HG03342 (cell line): Measurements from ENCODE around the gene PTGFRN.

Source experiments
- ATAC-seq: cut with Tn5 transposase; IDR thresholded peaks from one replicate; pipeline ENCODE4 v1.9.1; 2021; ENCODE audit warnings: mild to moderate bottlenecking, moderate library complexity; ENCODE audit not compliant: unreplicated experiment

The PTGFRN gene

DNA sequence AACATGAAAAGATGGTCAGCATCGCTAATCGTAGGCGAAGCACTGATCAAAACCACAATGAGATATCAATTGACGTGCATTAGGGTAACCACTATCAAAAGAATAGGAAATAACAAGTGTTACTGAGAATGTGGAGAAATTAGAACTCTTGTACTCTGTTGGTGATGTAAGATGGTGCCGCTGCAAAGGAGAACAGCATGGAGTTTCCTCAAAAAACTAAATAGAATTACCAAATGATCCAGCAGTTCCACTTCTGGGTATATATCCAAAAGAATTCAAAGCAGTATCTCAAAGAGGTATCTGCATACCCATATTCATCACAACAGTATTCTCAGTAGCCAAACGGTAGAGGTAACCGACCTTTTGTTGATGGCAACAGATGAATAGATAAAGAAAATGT, 83.6 kb downstream of the PTGFRN start:
- ATAC-seq: no peak

DNA sequence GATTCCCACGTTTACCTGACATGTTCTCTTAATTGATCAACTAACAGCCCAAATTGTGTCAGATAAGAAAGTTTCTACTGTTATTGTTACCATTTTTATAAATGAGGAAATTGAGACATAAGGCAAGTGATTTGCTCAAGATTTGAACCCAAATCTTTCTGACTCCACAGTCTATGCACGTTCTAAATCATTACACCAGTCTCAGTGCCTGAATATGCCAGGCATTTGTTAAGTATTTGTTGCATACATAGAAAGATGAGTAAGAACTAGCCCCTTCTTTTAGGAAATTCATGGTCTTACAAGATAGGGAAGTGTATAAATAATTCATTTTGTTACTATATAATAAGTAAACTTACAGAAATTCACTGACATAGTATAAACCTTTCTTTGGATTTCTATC, 84.7 kb downstream of the PTGFRN start:
- no peak for ATAC-seq

DNA sequence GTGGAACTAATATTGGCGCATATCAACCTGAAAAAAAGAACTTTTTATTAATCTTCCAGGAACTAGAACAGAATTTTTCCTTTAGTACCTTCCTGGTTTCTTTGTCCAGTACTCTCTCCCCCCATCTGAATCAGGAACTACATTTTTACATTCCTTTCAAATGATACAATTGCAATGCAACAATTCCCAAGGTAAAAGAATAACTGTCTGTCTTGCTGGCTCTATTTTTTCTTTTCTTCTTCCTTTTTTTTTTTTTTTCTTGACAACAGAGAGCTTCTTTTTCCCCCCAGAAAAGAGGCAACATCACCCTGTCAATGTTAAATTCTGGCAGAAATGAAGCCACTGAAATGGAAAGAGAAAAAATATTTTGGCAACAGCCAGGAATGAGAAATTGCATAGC, 87.3 kb downstream of the PTGFRN start:
- ATAC-seq: no peak

DNA sequence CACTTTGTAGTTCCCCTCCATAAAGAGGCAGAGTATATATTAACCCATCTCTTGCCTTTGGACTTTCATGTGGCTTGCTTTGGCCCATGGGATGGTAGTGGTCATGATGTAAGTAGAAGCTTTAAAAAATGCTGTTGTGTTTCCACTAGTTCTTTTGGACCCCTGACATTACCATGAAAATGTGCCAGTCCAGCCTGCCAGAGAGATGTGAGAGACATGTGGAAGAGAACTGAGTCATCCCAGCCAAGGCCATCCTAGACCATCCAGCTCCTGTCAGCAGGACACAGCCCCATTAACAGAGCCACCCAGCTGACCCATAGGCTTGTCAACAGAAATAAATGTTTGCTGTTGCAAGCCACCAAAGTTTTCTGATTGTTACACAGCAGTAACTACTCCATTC, 87.9 kb downstream of the PTGFRN start:
- no peak for ATAC-seq

DNA sequence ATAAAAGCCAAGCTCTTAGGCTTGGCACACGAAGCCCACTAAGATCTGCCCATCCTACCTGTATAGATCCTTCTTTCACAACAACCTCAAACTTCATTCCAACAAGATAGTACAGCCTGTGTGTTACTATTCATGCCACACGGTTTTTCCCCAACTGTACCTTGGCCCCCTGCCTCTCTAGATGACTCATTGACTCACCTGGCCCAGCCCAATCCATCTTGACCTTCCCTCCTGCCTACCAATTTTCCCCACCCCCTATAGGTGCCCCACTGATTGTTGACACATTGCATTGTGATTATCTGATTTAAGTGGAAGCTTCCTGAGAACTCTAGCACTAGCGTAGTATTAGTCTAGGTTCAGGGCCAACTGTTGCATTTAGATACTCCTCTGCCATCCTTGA, 89.9 kb downstream of the PTGFRN start:
- ATAC-seq: no peak

DNA sequence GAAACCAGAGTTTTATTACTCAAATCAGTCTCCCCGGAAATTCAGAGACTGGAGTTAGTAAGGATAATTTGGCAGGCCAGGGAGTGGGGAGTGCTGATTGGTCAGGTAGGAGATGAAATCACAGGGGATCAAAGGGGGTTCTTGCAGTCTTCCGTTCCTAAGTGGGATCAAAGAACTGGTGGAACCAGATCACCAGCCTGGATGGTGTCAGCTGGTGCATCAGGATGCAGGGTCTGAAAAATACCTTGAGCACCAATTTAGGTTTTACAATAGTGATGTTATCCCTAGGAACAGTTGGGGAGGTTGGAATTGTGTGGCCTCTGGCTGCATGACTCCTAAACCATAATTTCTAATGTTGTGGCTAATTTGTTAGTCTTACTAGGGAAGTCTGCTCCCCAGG, 90.4 kb downstream of the PTGFRN start:
- ATAC-seq: no peak

DNA sequence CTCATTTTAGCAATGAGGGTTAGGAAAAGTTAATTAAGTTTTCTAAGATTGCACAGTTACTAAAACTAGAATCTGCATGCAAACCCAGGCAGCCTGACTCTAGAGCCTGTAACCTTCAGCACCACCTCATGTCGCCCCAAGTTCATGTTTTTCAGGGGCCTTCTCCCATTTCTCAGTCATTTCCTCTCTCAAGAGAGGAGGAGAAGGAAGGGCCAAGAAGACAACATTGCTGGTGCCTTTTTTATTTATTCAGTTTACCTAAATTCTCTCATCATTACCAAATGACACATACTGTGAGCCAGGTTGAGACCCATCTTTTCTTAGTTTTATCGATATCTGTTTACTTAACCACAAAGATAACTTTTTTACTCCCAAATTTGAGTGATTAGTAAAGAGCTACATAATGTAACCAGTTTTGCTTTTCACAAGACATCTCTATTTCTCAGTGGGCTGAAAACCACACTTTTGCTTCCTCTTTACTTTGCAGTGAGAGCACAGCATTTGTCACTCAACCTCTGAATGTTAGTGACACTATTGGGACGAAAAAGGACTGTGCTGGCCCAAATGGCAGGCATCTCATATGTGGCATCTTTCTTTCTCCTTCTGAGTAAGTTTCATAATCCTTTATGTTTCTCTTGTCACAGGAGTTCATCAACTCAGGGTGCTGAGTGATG, 91.7 kb downstream of the PTGFRN start, which contains the start of gene CD101:
TSS of gene CD101 (plus strand) at position 507 of the 674 bp plus-strand sequence. CDS start at position 565, 58 bp downstream.
- ATAC-seq: peak; percentile 93

DNA sequence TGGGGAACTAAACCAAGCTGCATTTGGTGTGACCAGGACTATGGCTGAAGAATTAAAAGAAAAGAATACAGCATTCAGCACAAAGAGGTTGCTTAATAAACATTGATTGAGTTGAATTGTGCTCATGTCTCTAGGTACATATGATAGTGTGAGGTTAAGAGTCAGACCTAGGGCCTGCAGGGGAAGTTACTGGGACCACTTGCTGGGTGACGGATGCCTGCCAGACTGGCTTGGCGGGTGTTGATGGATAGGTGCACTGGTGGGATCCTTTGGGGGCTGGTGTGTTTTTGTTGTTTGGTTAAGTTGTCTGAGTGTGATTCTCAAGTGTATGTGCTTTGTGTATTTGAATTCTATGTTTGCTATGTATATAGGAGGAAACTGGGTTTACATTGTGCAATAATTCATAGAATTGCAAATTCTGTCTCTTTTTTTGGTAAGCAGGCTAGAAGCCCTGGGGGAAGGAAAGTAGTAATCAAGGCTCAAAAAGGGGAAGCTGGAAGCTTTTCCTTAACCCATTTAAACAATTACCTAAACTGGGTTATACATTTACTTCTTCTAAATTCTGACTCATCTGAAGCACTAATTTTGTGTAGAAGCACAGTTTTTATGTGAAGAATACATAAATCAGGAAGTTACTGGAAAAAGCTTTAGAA, 93.6 kb downstream of the PTGFRN start:
- ATAC-seq: no peak

DNA sequence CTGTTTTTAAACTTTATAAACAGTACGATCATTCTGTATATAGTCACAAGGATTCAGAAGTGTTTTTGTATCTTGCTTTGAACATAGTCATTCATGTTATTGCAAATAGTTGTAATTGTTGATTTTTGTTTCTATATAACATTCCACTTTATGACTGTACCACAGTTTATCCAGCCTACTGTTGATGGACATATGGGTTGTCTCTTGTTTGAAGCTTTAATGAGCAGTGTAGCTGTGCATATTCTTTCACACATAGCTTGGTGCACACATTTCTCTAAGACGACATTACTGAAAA, 98.0 kb downstream of the PTGFRN start:
- no peak for ATAC-seq

DNA sequence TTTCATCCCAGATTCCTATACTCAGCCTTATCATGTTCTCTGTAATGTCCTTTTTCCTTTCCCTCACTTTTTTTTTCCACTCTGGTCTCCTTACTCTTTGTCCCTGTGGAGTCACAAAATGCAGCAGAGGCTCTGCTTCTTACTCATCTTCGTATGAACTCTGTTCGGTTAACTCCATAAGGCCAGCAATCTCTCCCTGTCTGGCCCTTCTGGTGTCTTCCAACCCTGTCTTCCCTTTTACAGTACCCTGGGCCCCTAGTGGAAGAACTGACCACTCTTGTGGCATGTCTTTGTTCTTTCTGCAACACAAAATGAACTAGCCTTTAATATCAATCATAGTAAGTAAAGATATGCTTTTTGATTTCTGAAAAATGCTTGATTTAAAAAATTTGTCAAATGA, 98.9 kb downstream of the PTGFRN start:
- ATAC-seq: no peak

DNA sequence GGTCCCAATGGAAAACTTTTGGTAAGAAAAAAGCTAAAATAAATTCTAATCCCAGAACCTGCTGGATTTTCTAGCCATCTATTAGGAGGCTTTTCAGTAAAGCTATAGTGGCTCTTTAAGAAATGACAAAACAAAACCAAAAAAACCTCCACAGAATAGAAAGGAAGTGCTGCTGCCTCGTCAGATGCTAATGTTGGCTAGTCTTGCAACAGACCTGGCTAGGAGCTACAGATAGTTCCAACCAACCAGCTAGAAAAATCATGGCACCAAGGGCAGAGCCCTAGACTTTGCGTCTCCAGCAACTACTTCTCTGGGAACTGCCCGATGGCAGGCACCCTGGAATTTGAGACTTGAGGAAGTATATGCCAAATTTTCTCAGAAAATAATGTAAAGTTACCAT, 99.4 kb downstream of the PTGFRN start:
- ATAC-seq: no peak

DNA sequence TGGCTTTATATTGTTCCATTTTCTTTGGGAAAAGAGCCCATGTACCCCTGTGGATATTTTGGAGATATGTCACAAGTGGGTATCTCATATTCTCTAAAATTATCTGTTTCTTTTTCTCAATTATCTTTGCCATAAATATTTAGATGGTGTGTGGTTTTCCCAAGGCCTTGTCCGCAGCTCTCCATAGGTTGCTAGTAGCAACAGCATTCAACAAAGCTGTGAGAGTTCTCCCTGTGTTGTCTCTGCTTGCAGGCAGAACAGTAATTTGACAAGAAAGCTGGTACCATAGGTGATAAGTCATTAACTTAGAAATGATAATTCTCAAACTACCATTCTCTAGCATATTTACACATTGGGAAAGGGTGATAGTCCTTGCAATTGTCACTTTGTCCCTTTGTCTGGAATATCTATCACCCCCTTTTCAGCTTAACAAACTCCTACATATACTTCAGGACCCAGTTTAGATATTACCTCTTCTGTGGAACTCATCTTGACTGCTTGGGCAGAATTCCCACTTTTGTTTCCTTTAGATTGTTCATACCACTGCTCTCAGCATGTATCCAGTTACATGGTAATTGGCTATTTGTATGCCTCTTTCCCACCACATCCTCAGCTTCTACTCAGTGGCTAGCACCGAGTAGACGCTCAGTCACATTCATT, 100.7 kb downstream of the PTGFRN start:
- ATAC-seq: no peak

DNA sequence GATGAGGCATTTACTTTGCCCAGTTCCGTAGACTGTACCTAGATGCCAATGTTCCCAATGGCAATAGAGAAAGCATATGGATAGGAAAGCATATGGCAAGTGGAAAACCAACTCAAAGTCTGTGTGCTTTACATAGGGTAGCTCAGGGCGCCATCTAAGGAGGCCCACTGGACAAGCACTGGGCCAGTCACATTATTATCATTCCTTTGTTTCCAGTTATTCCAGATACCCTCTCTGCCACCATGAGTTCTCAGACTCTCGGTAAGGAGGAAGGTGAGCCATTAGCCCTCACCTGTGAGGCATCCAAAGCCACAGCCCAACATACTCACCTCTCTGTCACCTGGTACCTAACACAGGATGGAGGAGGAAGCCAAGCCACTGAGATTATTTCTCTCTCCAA, 101.6 kb downstream of the PTGFRN start:
- ATAC-seq: no peak

DNA sequence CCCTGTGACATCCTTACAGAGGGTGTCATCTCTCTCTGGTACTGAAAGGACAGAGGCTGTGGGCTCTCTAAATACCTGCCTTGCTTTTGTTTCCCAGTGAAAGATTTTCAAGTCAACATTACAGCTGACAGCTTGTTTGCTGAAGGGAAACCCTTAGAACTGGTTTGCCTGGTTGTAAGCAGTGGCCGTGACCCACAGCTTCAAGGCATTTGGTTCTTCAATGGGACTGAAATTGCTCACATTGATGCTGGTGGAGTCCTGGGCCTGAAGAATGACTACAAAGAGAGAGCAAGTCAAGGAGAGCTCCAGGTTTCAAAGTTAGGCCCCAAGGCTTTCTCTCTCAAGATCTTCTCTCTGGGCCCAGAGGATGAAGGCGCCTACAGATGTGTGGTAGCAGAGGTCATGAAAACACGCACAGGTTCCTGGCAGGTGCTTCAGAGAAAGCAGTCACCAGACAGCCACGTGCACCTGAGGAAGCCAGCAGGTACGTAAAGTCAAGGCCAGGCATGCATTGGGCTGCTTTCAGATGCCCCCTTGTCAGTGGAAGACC, 103.7 kb downstream of the PTGFRN start:
- no peak for ATAC-seq

DNA sequence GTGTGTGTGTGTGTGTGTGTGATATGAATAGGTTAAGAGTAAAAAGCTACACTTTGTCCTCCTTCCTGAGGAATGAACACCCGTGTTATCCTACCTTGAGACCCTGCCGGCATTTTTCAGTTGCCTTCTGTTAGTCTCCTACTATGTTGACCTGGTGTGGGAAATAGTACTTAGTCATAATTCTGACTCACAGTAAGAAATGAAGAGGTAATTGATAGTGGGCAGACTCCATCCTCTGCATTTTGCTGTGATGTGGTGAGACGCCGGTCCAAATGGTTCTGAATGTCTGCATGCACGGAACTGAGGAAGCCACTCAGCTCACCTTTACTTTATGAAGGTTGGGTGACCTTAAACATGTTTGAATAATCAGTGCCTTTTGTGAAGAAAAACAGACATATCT, 104.5 kb downstream of the PTGFRN start:
- no peak for ATAC-seq

DNA sequence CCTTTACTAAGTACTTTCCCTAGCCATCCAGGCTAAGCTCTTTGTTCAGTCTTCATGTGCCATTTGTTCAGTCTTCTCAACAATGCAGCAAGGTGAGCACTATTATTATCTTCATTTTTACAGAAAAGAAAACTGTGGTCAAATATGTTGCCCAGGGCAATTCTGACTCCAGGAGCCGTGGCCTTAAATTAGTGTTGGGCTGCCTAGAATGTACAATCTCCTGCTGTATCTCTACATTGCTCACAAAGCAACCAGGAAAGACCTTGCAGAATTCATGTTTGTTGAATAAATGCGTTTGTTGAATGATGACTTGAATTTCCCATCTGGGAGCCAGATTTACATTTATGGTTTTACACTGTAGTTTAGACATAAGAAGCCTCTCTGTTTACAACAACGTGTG, 106.0 kb downstream of the PTGFRN start:
- no peak for ATAC-seq

DNA sequence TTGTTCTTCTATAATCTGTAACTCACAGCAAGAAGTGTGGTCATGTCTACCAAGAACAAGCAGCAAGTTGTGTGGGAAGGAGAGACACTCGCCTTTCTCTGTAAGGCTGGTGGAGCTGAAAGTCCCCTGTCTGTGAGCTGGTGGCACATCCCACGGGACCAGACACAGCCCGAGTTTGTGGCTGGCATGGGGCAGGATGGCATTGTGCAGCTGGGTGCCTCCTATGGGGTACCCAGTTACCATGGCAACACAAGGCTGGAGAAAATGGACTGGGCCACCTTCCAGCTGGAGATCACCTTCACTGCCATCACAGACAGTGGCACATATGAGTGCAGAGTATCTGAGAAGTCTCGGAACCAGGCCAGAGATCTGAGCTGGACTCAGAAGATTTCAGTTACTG, 107.3 kb downstream of the PTGFRN start:
- ATAC-seq: no peak

DNA sequence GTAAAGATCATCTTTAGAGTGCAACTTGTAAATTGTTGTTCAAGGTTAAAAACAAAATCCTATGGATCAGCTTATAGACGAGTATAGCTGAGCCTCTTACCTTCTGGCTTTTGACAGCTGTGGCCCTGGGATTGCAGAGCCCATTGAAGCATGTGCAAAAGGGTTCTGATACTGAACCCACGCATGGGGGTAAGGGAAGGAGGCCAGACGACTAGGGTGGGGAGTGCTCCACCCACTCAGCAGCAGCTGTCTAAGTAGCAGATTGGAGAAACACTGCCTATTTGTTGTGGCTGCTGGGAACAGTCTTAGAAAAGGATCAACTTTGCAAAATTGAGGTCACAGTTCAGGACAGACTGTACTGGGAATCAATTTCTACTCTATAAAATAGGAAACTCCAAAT, 107.9 kb downstream of the PTGFRN start:
- no peak for ATAC-seq

DNA sequence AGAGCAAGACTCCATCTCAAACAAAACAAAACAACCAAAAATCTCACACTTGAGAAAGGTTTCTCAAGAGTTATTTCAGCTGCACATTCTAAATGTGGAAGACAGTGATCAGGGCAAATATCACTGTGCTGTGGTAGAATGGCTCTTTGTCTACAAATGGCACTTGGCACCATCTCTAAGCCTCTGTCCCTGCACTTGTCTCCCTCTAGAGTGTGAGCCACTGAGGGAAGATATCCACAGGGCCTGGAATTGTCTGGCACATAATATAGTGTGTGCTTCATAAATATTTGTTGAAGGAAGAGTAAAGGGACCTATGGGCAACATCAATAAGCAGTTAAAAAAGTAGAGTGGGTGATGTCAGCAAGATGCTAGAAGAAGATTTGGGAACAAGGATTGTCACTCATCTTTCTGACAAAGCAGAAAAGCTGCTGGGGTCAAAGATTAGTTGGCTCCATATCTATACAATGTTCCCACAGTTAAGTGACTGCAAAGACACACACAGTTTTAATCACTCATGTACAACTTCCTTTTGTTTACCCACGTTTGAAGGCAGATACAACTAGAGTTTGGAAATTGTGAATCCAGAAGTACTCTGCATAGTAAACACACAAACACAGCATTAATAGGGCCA, 110.9 kb downstream of the PTGFRN start:
- no peak for ATAC-seq

DNA sequence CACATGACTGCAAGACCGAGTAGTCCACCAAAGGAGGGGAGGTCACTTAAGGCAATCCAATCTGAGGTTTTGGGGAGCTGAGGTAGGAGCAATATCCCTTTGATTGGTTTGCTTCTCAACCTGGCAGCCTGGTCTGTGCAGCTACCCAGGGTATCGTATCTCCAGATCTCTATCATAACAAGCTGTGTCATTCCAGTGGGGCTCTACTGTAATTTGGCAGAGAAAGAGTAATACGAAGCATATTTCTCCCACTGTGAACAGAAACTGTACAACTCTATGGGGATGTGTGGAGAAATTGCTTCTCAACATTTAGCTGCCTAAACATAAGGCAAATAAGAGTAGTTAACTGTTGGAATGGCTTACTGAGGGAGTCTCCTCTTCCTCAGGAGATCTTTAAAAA, 112.4 kb downstream of the PTGFRN start:
- no peak for ATAC-seq

DNA sequence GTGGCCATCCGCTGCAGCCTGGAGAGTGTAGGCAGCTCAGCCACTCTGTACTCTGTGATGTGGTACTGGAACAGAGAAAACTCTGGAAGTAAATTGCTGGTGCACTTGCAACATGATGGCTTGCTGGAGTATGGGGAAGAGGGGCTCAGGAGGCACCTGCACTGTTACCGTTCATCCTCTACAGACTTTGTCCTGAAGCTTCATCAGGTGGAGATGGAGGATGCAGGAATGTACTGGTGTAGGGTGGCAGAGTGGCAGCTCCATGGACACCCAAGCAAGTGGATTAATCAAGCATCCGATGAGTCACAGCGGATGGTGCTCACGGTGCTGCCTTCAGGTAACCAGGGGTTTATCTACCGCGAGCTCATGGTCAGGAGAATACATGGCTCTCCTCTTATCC, 115.9 kb downstream of the PTGFRN start:
- no peak for ATAC-seq

DNA sequence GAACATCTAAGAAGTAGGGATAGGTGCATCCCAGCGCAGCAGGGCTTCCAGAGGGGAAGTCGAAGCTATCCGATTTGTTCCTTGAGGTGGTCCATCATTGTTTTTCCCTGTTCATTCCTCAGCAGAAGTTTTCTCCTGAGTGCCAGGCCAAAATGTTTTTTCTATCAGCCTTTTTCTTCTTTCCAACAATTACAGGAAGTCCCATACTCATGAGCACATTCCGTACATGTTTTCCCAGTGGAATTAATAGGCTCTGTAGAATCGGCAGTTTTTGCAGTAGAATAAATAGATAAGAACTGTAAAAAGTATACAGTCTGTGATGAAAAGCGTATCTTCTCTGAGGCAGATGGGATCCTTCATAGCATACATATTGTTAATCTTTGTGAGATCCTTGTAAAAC, 116.6 kb downstream of the PTGFRN start:
- ATAC-seq: no peak
